GM19372 (cell line): ENCODE measurements around the gene CHKA.

Experiments used
- ATAC-seq: cut with Tn5 transposase; IDR thresholded peaks from one replicate; pipeline ENCODE4 v1.9.1; 2021; ENCODE audit warnings: mild to moderate bottlenecking, low read depth, moderate library complexity; ENCODE audit not compliant: unreplicated experiment

Gene CHKA

GRCh38 chr11:68007498-68008380, 113.4 kb downstream of the CHKA start:
- ATAC-seq, result no peak

- ATAC-seq, result no peak
Observed at GRCh38 chr11:68006606-68007166, 114.5 kb downstream of the CHKA start.

GRCh38 chr11:68004551-68005335, 116.4 kb downstream of the CHKA start:
- ATAC-seq, result no peak

- ATAC-seq, result peak; percentile 66
Observed at GRCh38 chr11:68003846-68004550, 117.2 kb downstream of the CHKA start, which contains the start of gene UNC93B1. Gene UNC93B1 (minus strand): TSS chr11:68004097. CDS start chr11:68004043, 54 bp downstream.

GRCh38 chr11:68002938-68003845, 118.0 kb downstream of the CHKA start:
- peak; percentile 26 for ATAC-seq
